Measurements from ENCODE around the gene PADI6. TPM values are rescaled to one million over a fixed set of nuclear protein-coding genes. Genes with fewer than 3 reads are reported as not detected.
"Not testable (repeated sequence)": the region's sequence is repeated elsewhere in the genome, so short reads cannot be mapped to it uniquely, and the experiment has no call there.

Gene PADI6
- total RNA-seq, 4 donors from 2014 or later, result 0.55 TPM; not detected in 3

DNA sequence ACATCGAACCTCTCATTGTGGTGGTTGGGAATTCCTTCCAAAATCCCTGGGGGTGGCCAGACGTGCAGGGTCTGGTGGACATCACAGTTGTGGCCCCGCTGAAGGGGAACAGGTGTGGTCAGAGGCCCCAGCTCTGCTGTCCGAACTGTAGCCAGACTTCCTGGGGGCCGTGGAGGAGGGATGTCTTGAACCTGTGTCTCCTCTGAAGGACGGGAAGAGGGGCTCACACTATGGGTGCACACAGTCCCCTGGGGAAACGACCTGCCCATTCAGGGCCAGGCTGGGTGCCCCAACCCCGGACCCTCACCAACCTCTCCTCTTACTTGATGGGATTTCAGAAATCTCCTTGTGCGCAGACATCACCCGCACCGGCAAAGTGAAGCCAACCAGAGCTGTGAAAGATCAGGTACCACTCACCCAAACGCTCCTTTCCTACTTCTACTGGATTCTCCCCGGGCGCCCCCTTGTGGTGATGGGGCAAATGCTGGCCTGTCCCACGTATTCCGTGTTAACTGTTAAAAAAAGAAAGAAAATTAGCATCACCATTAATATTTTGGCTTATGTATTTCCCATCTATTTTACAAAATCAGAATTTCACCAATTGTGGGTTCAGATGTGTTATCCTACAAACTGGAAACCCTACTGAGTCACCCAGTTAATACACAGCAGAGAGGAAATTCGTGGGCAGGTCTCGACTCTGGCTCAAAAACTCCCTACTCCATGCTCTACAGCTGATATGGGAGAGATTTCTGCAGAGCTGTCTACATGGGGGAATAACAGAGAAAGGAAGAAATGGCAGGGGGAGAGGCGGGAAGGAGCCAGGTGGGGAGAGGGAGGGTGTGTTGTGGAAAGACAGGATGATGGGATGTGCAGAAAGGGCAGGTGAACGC lies 35.9 kb upstream of the PADI6 start:
- intact Hi-C loops (cut with DNase I; ENCODE audit: low total_unique reads), result no loop called here
- H3K9me3 ChIP-seq, result no peaks in the 10 kb centered on the region
- no peak overlapping the region for H3K4me3 ChIP-seq
- no peak for DNase-seq
- H3K36me3 ChIP-seq, result no peaks in the 10 kb centered on the region
- H3K27me3 ChIP-seq, result no peaks in the 10 kb centered on the region
- TF ChIP-seq, protein P1, sequence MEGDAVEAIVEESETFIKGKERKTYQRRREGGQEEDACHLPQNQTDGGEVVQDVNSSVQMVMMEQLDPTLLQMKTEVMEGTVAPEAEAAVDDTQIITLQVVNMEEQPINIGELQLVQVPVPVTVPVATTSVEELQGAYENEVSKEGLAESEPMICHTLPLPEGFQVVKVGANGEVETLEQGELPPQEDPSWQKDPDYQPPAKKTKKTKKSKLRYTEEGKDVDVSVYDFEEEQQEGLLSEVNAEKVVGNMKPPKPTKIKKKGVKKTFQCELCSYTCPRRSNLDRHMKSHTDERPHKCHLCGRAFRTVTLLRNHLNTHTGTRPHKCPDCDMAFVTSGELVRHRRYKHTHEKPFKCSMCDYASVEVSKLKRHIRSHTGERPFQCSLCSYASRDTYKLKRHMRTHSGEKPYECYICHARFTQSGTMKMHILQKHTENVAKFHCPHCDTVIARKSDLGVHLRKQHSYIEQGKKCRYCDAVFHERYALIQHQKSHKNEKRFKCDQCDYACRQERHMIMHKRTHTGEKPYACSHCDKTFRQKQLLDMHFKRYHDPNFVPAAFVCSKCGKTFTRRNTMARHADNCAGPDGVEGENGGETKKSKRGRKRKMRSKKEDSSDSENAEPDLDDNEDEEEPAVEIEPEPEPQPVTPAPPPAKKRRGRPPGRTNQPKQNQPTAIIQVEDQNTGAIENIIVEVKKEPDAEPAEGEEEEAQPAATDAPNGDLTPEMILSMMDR (IDR thresholded peaks at IDR 0.05), result peak in 2 of 4 experiments; percentile 29 to 37
- TF ChIP-seq POLR2A (IDR thresholded peaks at IDR 0.05), result no peak
- H3K27ac ChIP-seq, result no peak overlapping the region
- H3K4me1 ChIP-seq, result no peaks in the 10 kb centered on the region

DNA sequence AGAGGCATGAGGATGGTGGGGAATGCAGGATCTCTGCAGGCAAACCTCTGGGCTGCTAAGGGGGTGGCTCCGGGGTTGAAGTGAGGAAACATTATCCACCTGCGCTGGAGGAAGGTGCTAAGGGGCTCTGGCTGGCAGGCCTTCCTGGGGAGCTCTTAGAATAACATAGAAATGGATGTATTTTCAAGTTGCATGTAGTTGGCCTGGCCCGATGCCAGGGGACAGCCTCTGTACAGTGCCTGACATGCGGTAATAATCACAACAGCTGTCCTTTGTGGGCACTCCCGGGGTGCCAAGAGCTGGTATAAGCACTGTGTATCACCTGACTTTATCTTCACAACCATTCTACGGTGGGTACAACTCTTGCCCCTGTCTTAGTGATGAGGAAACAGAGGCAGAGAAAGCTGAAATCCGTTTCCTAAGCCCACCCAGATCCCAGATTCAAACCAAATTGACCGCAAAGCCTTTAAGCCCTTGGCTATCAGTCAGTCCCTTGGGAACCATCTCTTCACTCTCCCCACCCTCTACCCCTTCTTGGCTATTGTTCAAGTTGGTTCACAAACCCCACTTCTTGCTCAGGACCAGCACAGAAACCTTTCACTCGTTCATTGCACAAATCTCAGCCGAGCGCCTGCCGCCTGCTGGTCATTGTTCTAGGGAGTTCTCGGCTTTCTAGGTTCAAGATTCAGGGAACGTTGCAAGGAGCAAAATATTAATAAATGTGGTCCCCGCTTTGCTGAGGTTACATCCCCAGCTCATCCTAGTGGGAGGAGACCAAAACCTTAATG lies 33.1 kb upstream of the PADI6 start:
- Histone ChIP-seq H3K4me1 (no peaks in the 10 kb centered on the region), H3K36me3 (no peaks in the 10 kb centered on the region), H3K9me3 (no peaks in the 10 kb centered on the region), H3K27ac (no peak overlapping the region), H3K4me3 (no peak overlapping the region), H3K27me3 (no peaks in the 10 kb centered on the region)
- no peak for DNase-seq
- intact Hi-C loops (cut with DNase I; ENCODE audit: low total_unique reads), result no loop called here
- TF ChIP-seq, protein P1 (IDR thresholded peaks at IDR 0.05), result no peak
- TF ChIP-seq POLR2A (IDR thresholded peaks at IDR 0.05), result no peak

DNA sequence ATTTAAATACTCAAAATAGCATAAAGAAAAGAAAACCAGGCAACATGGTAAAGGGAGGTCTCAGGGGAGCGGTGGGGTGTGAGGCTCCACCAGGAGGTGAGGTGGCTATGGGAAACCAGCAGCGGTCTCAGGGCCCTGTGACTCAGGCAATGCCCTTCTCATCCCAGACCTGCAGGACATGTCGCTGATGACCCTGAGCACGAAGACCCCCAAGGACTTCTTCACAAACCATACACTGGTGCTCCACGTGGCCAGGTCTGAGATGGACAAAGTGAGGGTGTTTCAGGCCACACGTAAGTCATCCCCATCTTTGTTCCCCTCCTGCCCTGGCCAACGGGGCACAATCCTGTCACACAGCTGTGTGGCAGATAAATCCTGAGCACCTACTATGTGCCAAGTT lies 32.5 kb upstream of the PADI6 start:
- Histone ChIP-seq H3K27me3 (no peaks in the 10 kb centered on the region), H3K4me3 (no peak overlapping the region), H3K4me1 (no peaks in the 10 kb centered on the region), H3K27ac (no peak overlapping the region), H3K9me3 (no peaks in the 10 kb centered on the region), H3K36me3 (no peaks in the 10 kb centered on the region)
- no peak for TF ChIP-seq POLR2A (IDR thresholded peaks at IDR 0.05)
- TF ChIP-seq, protein P1 (IDR thresholded peaks at IDR 0.05), result no peak
- DNase-seq, result no peak
- intact Hi-C loops (cut with DNase I; ENCODE audit: low total_unique reads), result no loop called here

DNA sequence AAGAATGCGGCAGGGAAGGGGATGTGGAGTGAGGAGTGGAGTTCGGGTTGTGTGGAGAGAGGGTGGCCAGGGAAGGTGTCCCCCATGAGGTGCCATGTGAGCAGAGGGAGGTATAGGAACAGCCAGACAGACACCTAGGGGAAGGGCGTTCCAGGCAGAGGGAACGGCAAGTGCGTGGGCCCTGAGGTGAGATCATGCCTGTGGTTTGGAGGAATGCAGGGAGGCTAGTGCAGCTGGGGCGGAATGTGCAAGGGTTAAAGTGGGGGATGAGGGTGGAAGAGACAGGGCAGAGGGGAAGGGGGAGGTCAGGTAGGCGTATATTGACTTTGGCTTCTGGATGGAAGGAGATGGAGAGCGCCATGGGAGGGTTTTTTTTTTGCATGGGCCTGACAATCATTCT lies 31.6 kb upstream of the PADI6 start:
- Histone ChIP-seq H3K27ac (no peak overlapping the region), H3K9me3 (no peaks in the 10 kb centered on the region), H3K4me3 (no peak overlapping the region), H3K27me3 (no peaks in the 10 kb centered on the region), H3K4me1 (no peaks in the 10 kb centered on the region), H3K36me3 (no peaks in the 10 kb centered on the region)
- no peak for DNase-seq
- TF ChIP-seq POLR2A (IDR thresholded peaks at IDR 0.05), result no peak
- TF ChIP-seq, protein P1 (IDR thresholded peaks at IDR 0.05), result no peak
- intact Hi-C loops (cut with DNase I; ENCODE audit: low total_unique reads), result no loop called here

DNA sequence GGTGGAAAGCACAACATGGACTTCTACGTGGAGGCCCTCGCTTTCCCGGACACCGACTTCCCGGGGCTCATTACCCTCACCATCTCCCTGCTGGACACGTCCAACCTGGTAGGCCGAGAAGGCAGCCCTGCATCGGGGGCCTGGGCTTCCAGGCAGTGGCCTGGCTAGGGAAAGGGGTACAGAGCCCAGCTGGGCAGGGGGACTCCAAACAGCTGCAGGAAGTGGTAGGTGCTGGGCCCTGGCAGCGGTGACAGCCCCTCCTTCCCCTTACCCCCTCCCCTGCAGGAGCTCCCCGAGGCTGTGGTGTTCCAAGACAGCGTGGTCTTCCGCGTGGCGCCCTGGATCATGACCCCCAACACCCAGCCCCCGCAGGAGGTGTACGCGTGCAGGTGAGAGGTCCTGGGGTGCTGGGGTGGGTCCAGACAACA lies 30.0 kb upstream of the PADI6 start:
- TF ChIP-seq POLR2A (IDR thresholded peaks at IDR 0.05), result no peak
- TF ChIP-seq, protein P1 (IDR thresholded peaks at IDR 0.05), result no peak
- H3K4me3 ChIP-seq, result no peak overlapping the region
- no peaks in the 10 kb centered on the region for H3K36me3 ChIP-seq
- H3K27me3 ChIP-seq, result no peaks in the 10 kb centered on the region
- intact Hi-C loops (cut with DNase I; ENCODE audit: low total_unique reads), result no loop called here
- DNase-seq, result no peak
- H3K4me1 ChIP-seq, result no peaks in the 10 kb centered on the region
- H3K9me3 ChIP-seq, result no peaks in the 10 kb centered on the region
- no peak overlapping the region for H3K27ac ChIP-seq

DNA sequence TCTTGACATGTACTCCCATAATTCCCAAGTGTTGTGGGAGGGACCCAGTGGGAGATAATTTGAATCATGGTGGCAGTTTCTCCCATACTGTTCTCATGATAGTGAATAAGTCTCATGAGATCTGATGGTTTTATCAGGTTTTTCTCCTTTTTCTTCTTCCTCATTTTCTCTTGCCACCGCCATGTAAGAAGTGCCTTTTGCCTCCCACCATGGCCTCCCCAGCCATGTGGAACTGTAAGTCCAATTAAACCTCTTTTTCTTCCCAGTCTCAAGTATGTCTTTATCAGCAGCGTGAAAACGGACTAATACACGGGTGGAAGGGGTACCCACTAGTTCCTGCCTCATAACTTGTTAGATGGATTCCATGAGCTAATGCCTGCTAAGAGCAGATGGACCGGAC lies 26.5 kb upstream of the PADI6 start:
- intact Hi-C loops (cut with DNase I; ENCODE audit: low total_unique reads); H3K27ac ChIP-seq; DNase-seq; H3K4me1 ChIP-seq; H3K36me3 ChIP-seq; H3K9me3 ChIP-seq; H3K4me3 ChIP-seq: not testable (repeated sequence)
- peaks cover 0 to 12% of the 10 kb centered on the region in 2 donors for H3K27me3 ChIP-seq
